Effector CD8-positive, alpha-beta T cell (primary cell): ENCODE results near the gene GPS2.
"Not testable (repeated sequence)": the region's sequence is repeated elsewhere in the genome, so short reads cannot be mapped to it uniquely, and the experiment has no call there.

Experiments
- DNase-seq: peaks from one replicate; lab custom pipeline; 2025; lab: John Stamatoyannopoulos, UW

The GPS2 gene

GRCh38 chr17:7336240-7337175 is 21.3 kb upstream of the GPS2 start, which contains the start of gene ACAP1:
TSS of gene ACAP1 (plus strand) at chr17:7336529. CDS start at chr17:7336735, 206 bp downstream.
- DNase-seq = peak; percentile 76

- DNase-seq = not testable (repeated sequence)
Measured at GRCh38 chr17:7335765-7336164, 20.6 kb upstream of the GPS2 start.

DNA sequence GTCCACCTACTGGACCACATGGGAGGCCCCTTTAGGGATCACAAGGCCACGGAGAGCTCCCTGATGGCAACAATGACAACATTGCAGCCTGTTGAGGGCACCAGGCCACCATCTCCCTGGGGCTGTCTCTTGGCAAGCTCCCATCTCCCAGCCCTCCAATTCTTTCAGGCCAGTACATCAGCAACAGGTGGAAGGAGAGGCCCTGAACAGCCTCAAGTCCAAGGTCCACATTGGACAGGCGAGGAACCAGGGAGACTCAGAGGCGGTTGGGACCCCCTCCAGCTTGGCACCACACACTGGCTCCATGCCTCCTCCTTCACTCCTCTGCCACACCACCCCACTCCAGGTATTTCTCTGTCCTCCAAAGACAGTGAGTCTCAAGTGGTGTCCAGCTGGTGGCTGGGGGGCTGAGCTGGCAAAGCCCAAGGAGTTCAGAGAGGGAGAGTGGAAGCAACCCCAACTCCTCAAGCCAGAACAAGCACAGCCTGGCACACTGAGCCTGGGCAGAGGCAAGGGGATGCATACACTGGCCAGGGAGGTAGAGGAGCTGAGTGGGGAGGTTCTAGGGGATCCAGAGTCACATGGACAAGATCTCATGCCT is 19.9 kb upstream of the GPS2 start:
- DNase-seq = no peak

- peak; percentile 24 for DNase-seq
Measured at GRCh38 chr17:7332600-7333069, 17.5 kb upstream of the GPS2 start.

- DNase-seq = no peak
Measured at GRCh38 chr17:7332111-7332510, 17.0 kb upstream of the GPS2 start.

GRCh38 chr17:7330638-7331015 is 15.5 kb upstream of the GPS2 start:
- DNase-seq = no peak

- DNase-seq = peak; percentile 73
Measured at GRCh38 chr17:7329997-7330637, 15.0 kb upstream of the GPS2 start.

DNA sequence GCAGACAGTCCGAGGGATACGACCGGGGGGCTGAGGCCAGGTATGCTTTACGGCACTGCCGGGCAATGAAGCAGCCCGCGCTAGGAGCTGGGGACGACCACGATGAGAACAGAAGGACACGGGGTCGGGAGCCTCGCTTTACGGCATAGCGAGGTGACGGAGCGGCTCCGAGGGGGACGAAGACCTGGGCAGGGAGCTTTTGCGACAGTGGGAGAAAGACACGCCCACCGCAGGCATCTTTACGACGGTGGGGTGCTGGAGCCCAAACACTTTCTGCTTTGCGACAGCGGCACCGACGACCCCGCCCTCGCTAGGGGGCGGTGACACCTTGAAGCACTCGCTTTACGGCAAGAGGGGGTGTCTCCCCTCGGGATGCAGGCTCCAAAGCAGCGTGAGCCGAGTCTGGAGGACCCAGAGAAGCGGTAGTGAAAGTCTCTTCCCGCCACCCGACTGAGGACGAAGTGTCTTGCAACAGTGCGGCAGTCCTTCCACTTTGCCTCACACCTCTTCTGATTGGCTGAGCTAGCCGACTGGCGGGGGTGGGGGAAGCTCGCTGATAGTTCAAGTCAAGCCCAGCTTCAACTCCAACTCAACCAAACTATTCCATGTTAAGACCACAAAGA is 14.3 kb upstream of the GPS2 start:
- peak; percentile 95 for DNase-seq

- no peak for DNase-seq
Measured at GRCh38 chr17:7328840-7329373, 13.7 kb upstream of the GPS2 start, which contains the start of gene NEURL4. TSS of gene NEURL4 (minus strand) at chr17:7329335. CDS start at chr17:7329312, 23 bp downstream.

GRCh38 chr17:7328009-7328408 is 12.8 kb upstream of the GPS2 start:
- no peak for DNase-seq

- no peak for DNase-seq
Measured at GRCh38 chr17:7327501-7327900, 12.3 kb upstream of the GPS2 start.

DNA sequence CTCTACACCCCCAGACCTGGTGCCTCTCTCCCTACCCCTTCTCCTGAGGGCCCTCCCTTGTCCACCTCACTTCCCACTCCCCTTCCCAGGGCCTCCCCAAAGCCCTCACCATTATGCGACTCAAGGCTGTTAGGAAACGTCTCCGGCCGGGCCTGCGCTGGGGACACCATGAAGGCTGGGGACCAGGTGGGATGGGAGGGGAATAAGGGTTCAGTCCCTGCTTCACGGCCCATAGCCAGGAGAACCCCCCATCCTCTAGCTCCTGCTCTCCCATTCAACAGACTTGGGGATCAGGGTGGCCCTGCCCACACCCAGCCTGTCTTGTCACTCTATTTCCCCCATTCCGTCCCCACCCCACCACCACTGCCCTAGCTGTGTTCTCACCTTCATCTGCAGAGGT is 11.9 kb upstream of the GPS2 start:
- no peak for DNase-seq

DNA sequence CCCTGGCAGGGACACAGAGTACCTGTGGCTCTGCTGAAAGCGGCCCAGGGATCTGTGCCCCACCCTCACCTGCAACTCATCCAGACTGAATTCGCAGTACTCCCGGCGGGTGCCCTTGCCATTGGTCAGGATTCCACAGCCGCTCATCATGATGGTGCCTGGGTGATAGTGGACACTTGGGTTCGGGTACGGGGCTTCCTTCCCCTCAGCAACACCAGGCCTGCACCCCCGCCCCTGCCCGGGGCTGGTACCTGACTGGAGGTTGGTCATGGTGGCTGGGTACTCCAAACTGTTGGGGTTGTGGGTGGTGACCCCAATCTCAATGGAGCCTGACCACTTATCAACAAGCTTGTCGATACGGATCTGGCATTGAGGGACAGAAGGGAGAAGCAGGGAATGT is 11.0 kb upstream of the GPS2 start:
- no peak for DNase-seq

DNA sequence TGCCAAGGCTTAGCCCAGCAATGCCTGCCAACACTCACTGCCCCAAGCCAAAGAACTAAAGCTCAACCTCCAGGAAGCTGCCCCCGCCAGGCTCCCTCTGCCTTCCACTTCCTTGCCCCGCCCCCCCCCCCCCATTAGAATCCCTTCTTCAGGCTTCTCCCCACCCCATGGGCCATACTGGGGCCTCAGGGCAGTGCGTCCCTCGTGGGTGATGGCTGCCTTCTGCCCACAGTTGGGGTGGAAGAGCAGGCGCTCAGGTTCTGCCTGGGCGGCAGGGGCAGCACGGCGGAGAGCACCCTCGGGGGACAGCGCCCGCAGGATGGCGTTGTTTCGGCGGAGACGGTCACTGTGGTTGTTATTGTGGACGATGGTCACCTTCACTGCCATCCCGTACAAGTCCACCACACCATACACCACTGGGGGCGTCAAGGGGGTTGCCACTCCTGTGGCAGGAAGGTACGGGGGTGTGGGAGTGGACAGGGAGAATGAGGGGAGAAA is 9.9 kb upstream of the GPS2 start:
- DNase-seq = no peak

DNA sequence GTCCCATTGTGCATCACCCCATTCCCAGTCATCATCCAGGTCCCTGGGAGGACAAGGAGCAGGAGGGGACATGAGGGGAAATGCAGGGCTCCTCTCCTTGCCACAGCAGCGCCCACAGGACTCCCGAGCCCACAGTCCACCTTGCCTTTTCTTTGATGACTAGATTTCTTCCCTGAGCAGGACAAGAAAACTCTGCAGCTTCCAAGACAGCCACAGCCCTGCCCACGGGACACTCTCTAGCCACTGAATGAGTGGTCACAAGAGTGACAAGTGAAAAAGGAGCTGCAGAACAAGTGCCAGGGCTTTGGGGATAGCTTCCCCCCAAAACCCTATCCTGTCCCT is 9.2 kb upstream of the GPS2 start:
- DNase-seq = no peak

- peak; percentile 52 for DNase-seq
Measured at GRCh38 chr17:7323731-7324437, 8.7 kb upstream of the GPS2 start.

DNA sequence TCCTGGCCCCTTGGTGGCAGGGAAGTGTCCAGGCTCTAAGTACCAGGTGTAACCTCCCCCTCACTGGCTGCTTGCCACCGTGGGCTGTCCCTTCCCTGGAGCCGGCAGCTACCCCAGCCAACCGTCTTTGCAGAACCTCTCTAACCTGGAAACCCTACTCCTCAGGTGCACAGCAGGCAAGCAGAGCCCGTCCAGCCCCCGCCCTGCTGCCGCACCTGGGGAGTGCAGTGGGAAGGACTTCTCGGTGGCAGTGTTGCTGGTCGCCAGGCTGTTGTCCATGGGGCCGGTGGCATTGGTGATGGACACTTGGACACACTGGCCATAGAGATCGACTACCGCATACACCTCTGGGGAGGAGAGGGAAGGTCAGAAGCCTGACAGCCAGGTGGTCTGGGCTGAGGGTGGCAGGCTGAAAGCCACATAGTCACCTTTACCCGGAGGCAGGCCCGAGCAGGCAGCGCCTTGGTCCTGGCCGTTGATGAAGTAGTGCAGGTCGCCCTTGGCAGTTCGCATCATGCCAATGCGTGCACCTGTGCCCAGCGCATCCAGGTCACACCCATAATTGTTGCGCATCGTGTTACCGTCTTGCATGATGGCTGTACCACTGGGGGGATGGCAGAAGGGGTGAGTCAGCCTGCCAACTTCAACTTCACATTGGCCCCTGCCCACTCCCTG is 7.5 kb upstream of the GPS2 start:
- no peak for DNase-seq

DNA sequence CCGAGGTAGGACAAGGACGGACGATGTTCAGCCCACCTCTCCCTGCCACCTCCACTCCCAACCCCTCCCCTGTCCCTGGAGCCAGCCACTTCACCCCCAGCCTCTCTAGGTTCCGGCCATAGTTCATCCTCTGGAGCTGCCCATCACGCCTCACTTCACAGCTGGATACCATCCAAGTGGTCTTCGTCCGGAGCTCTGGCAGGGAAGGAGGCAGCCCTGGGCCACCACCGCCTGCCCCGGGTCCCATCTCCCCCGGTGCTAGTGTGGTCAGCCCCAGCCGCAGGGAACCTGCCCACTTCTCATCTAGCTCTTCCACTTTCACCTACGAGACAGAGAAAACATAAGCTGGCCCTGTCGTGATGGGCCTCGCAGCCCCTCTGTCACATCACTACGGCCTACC is 6.3 kb upstream of the GPS2 start:
- DNase-seq = no peak

GRCh38 chr17:7318121-7318860 is 3.1 kb upstream of the GPS2 start:
- DNase-seq = no peak
